GF-D8 (cell line): ENCODE results near the gene CLDND2.

Source experiments
- DNase-seq: peaks from one replicate; lab custom pipeline; 2025; lab: John Stamatoyannopoulos, UW

CLDND2 gene

GRCh38 chr19:51382004-51382403 lies 13.2 kb upstream of the CLDND2 start:
- no peak for DNase-seq

GRCh38 chr19:51380379-51380778 lies 11.6 kb upstream of the CLDND2 start:
- DNase-seq: no peak

- DNase-seq: no peak
Measured at GRCh38 chr19:51377422-51377821, 8.6 kb upstream of the CLDND2 start.

- peak; percentile 61 for DNase-seq
Measured at GRCh38 chr19:51375504-51376221, 6.9 kb upstream of the CLDND2 start.

GRCh38 chr19:51372649-51373504 lies 4.1 kb upstream of the CLDND2 start, which contains the start of gene NKG7:
Gene NKG7 (minus strand): TSS chr19:51372654. CDS start chr19:51372535, 119 bp downstream.
- peak; percentile 97 for DNase-seq

GRCh38 chr19:51372021-51372648 lies 3.3 kb upstream of the CLDND2 start:
- DNase-seq: no peak

GRCh38 chr19:51371186-51371690 lies 2.4 kb upstream of the CLDND2 start:
- no peak for DNase-seq

GRCh38 chr19:51370230-51370629 lies 1.4 kb upstream of the CLDND2 start:
- DNase-seq: no peak

GRCh38 chr19:51367565-51368365 lies 1.0 kb downstream of the CLDND2 start:
- DNase-seq: peak; percentile 97

GRCh38 chr19:51367255-51367564 lies 1.6 kb downstream of the CLDND2 start:
- DNase-seq: no peak

- DNase-seq: peak; percentile 96
Measured at GRCh38 chr19:51366389-51367254, 2.2 kb downstream of the CLDND2 start.

- no peak for DNase-seq
Measured at GRCh38 chr19:51365965-51366388, 2.8 kb downstream of the CLDND2 start, which contains the start of gene ETFB. Gene ETFB (minus strand): TSS chr19:51366388. CDS start chr19:51366326, 62 bp downstream.

- DNase-seq: peak; percentile 40
Measured at GRCh38 chr19:51365211-51365964, 3.4 kb downstream of the CLDND2 start.

GRCh38 chr19:51364200-51365106 lies 4.3 kb downstream of the CLDND2 start:
- no peak for DNase-seq

GRCh38 chr19:51361239-51361638 lies 7.6 kb downstream of the CLDND2 start:
- no peak for DNase-seq

- no peak for DNase-seq
Measured at GRCh38 chr19:51359294-51359693, 9.5 kb downstream of the CLDND2 start.

- no peak for DNase-seq
Measured at GRCh38 chr19:51357952-51358351, 10.9 kb downstream of the CLDND2 start.

- DNase-seq: no peak
Measured at GRCh38 chr19:51356159-51356801, 12.5 kb downstream of the CLDND2 start.
